Panc1 (cell line): ENCODE results near the gene CCDC34.

ENCODE experiments used
- CTCF ChIP-seq: fragments of 450-650 bp; IDR thresholded peaks from 2 replicates; pipeline ENCODE4 v1.5.1; 2017; ENCODE audit warnings: mild to moderate bottlenecking
- POLR2AphosphoS5 ChIP-seq: IDR thresholded peaks from 2 replicates; pipeline ENCODE4 v1.6.1; 2012; ENCODE audit warnings: mild to moderate bottlenecking, low read depth, low read length, moderate library complexity
- REST ChIP-seq, 2 experiments: IDR thresholded peaks; 2 replicates each; pipeline ENCODE4 v1.6.1; 2011 to 2012; ENCODE audit warnings: low read depth in 2 of 2, control low read depth in 1 of 2, low read length in 1 of 2, mild to moderate bottlenecking in 1 of 2, moderate library complexity in 1 of 2; ENCODE audit not compliant: insufficient read depth in 1 of 2
- SIN3A ChIP-seq: IDR thresholded peaks from 2 replicates; pipeline ENCODE4 v1.6.1; 2012; ENCODE audit warnings: low read depth, mild to moderate bottlenecking, low read length, moderate library complexity, borderline replicate concordance; ENCODE audit not compliant: insufficient read depth
- TCF7L2 ChIP-seq: IDR thresholded peaks from 2 replicates; pipeline ENCODE4 v1.6.1; 2011; ENCODE audit warnings: mild to moderate bottlenecking, low read depth, low read length, inconsistent platforms

- no peak for TF ChIP-seq CTCF
- TF ChIP-seq SIN3A = no peak
- no peak for TF ChIP-seq POLR2AphosphoS5
- TF ChIP-seq REST (IDR thresholded peaks at IDR 0.05; ENCODE audit: insufficient read depth in 1 of 2, low read depth in 2 of 2, low read length in 1 of 2) = no peak
- TF ChIP-seq TCF7L2 = no peak
Measured at GRCh38 chr11:27329867-27330632, 33.0 kb downstream of the CCDC34 start.
